Muscle of back (tissue), 11 donors: Measurements from ENCODE around the gene AMIGO1. TPM values are rescaled to one million over a fixed set of nuclear protein-coding genes. Genes with fewer than 3 reads are reported as not detected.
"Not testable (repeated sequence)": the region's sequence is repeated elsewhere in the genome, so short reads cannot be mapped to it uniquely, and the experiment has no call there.

Experiments
- DNase-seq, 3 donors: peaks; one replicate each; pipeline versions ENCODE4 v3.0.0 to v3.0.0-alpha.2; 2013
- polyA plus RNA-seq, 10 donors: library from polyadenylated mRNA; unstranded; fragments of 120-200 nt; gene quantifications; one replicate each; pipeline ENCODE4 v1.2.1, GENCODE V29; 2013; ENCODE audit not compliant: insufficient read length in 10 of 10

The AMIGO1 gene
- polyA plus RNA-seq, 10 donors, result 8.8 to 16.9 (median 10.7) TPM

DNA sequence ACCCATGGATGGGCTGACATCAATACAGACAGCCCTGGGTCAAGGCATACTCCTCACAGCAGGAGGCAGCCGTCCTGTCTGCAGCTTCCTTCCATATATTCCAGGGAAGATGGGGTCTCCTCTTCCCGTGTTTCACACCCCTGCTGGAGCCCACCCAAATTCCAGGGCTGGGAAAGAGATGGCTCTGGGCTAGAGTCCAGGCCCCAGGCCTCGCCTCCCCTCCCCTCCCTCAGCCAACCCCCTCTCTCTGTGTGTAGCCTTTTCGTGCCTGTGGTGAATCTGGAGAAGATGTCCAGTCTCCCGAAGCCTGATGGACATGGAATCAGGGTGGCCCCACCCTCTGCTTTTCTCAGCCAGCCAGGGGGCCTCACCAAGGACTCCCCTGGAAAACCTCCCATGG, 22.3 kb downstream of the AMIGO1 start:
- no peak for DNase-seq

GRCh38 chr1:109485001-109485400, 24.5 kb downstream of the AMIGO1 start:
- DNase-seq, result no peak

- DNase-seq, result no peak
Measured at GRCh38 chr1:109484519-109484975, 25.0 kb downstream of the AMIGO1 start.

GRCh38 chr1:109483672-109484518, 25.6 kb downstream of the AMIGO1 start, which contains the start of gene ATXN7L2:
Gene ATXN7L2, plus strand, starts transcription at chr1:109483905. Its CDS starts 49 bp downstream, at chr1:109483954.
- peak; percentile 94 to 97 (median 95) for DNase-seq

DNA sequence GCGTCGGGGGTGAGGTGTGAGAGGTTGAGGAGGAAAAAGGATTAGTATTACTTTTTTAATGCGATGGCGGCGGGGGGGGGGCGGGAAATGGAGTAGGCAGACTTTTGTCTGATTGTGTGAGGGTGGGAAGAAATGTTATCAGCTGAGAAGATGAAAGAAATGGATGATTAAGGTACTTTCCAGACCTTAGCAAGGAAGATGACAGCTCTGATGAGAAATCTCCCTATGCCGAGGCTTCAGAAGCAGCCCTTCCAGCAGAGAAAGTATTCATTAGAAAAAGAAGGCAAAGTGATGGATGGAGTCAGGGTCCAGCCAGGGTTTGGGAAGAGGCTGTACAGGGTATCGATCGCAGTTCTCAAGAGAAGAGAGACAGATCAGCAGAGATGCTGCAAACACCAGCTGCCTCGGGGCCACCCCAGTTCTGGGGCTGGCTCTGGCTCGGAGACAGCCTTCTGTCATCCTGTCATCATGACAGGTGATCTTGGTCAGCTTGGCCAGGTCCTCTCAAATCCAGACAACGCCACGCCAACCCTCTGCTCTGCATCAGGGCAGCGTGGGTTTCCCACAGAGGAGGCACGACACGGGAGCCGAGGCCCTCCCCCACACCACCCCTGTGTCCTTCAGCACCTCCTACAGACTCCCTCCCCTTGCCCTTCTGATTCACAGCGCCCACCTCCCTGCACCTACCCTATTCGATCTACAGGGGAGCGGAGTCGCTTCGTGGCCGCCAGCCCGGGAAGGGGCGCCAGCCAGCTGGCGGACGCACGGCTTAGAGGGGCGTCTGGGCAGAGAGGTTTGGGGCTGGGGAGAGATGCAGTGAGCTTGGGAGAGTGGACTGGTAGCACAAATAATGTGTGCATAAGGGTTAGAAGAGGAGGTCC, 26.5 kb downstream of the AMIGO1 start:
- DNase-seq, result no peak

GRCh38 chr1:109482242-109482641, 27.3 kb downstream of the AMIGO1 start:
- DNase-seq, result no peak

DNA sequence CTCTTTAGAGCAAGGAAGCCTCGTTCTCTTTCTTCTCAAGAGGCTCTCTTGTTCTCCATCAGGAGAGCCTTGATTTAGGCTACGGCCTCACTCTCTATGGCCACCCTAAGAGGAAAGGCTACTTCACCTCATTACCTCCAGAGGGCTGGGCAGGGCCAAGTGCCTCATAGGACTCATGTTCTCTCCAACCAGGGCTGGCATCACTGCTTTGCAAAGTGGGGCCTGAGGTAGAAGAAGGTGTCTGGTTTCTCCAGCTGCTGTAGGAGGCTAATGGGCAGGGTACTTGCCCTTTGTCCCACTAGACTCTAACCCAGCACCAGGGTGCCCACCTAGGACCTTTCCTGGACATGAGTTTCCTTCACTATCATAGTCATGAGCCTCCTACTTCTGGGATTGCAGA, 27.9 kb downstream of the AMIGO1 start:
- no peak for DNase-seq

GRCh38 chr1:109479901-109480300, 29.6 kb downstream of the AMIGO1 start:
- no peak for DNase-seq

DNA sequence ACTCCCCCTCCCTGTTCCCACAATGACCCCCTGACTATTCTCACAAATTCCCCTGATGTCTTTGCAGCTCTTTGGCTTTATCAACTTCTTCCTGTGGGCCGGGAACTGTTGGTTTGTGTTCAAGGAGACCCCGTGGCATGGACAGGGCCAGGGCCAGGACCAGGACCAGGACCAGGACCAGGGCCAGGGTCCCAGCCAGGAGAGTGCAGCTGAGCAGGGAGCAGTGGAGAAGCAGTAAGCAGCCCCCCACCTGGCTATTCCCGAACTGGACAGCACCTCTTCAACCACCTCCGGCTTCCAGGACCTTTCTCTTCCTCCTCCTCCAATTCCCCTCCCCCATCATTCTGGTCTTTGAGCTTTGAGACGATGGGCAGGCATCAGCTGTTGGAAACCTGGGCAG, 30.2 kb downstream of the AMIGO1 start:
- no peak for DNase-seq

DNA sequence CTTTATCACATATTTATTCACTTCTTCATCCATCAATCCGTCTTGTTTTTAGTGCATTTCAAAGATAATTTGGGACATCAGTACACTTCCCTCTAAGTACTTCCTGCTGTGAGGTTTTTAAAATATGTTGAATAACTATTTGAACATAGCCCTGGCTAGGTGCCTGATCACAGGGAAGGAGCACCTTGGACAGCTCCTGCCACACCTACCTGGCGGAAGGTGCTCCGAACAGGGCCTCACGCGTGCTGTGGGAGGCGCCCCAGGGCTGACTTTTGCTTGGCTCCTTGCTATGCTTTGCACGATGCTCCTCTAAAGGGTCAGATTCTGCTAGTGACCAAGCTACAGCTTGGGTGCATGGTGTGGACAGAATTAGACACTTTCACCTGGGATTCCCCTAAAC, 30.7 kb downstream of the AMIGO1 start:
- DNase-seq, result no peak

GRCh38 chr1:109477821-109478220, 31.7 kb downstream of the AMIGO1 start:
- DNase-seq, result no peak

DNA sequence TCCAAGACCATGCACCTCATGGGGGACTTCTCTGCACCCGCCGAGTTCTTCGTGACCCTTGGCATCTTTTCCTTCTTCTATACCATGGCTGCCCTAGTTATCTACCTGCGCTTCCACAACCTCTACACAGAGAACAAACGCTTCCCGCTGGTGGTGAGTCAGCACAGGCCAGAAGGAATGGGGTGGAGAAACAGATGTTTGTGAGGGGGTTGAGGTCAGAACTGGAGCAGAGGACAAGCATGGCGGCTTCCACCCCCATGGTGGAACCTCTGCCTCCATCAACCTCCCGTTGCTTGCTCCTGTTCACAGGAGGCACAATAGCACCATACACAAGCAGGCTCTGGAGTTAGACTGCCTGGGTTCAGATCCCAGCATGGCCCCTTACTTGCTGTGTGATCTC, 32.7 kb downstream of the AMIGO1 start:
- no peak for DNase-seq

- DNase-seq, result no peak
Measured at GRCh38 chr1:109475261-109475660, 34.3 kb downstream of the AMIGO1 start.

- DNase-seq, result no peak
Measured at GRCh38 chr1:109474697-109475096, 34.8 kb downstream of the AMIGO1 start.

GRCh38 chr1:109473284-109474057, 36.1 kb downstream of the AMIGO1 start:
- not testable (repeated sequence) for DNase-seq

GRCh38 chr1:109472779-109473178, 36.7 kb downstream of the AMIGO1 start:
- DNase-seq, result no peak

GRCh38 chr1:109470245-109470644, 39.3 kb downstream of the AMIGO1 start:
- DNase-seq, result no peak

- no peak for DNase-seq
Measured at GRCh38 chr1:109468903-109469302, 40.6 kb downstream of the AMIGO1 start.

- DNase-seq, result no peak
Measured at GRCh38 chr1:109468061-109468460, 41.5 kb downstream of the AMIGO1 start.

- DNase-seq, result peak; percentile 35 to 56 (median 55)
Measured at GRCh38 chr1:109467301-109467777, 42.2 kb downstream of the AMIGO1 start.

GRCh38 chr1:109466452-109467300, 42.9 kb downstream of the AMIGO1 start, which contains the start of gene SYPL2:
Gene SYPL2, plus strand, starts transcription at chr1:109466546. Its CDS starts 298 bp downstream, at chr1:109466844.
- DNase-seq, result peak; percentile 48 to 71 (median 52)
